Fibroblast of lung (primary cell): ENCODE measurements around the gene C7orf33. TPM values are rescaled to one million over a fixed set of nuclear protein-coding genes. Genes with fewer than 3 reads are reported as not detected.

ENCODE experiments used
- DNase-seq, 2 donors: peaks; one replicate each; pipeline versions ENCODE4 v3.0.0 to v3.0.0-alpha.2; 2010; ENCODE audit warnings: low read depth in 2 of 2
- H2AFZ ChIP-seq: 2 replicates; pipeline ENCODE4 v1.5.1; 2012; ENCODE audit warnings: low read length, control low read depth, inconsistent platforms
- H3K27ac ChIP-seq: 2 replicates; pipeline ENCODE4 v1.5.1; 2011; ENCODE audit warnings: low read length, control low read depth; ENCODE audit not compliant: insufficient read depth
- H3K27me3 ChIP-seq: 2 replicates; pipeline ENCODE4 v1.5.1; 2011; ENCODE audit warnings: mild to moderate bottlenecking, low read length; ENCODE audit not compliant: control insufficient read depth, insufficient read depth
- H3K36me3 ChIP-seq: 2 replicates; pipeline ENCODE4 v1.5.1; 2011; ENCODE audit warnings: low read length; ENCODE audit not compliant: control insufficient read depth, insufficient read depth
- H3K4me1 ChIP-seq: 2 replicates; pipeline ENCODE4 v1.5.1; 2011; ENCODE audit warnings: low read length; ENCODE audit not compliant: control insufficient read depth, insufficient read depth; ENCODE audit errors: extremely low read depth
- H3K4me2 ChIP-seq: 2 replicates; pipeline ENCODE4 v1.5.1; 2011; ENCODE audit warnings: low read length, control low read depth; ENCODE audit not compliant: insufficient read depth; ENCODE audit errors: extremely low read depth
- H3K4me3 ChIP-seq, 4 experiments: fragments of 200-600 bp in 1 of 4; sonication (generic) in 1 of 4; replicated peaks in 1 of 4; 2 replicates each; pipeline ENCODE4 v1.5.1; 2011 to 2016; ENCODE audit warnings: low read length in 4 of 4, low read depth in 3 of 4, mild to moderate bottlenecking in 3 of 4, control low read depth in 2 of 4, inconsistent platforms in 1 of 4, mixed read lengths in 1 of 4; ENCODE audit not compliant: insufficient read depth in 1 of 4; ENCODE audit errors: control extremely low read depth in 1 of 4
- H3K79me2 ChIP-seq: 2 replicates; pipeline ENCODE4 v1.5.1; 2012; ENCODE audit warnings: mild to moderate bottlenecking, low read length, inconsistent platforms; ENCODE audit not compliant: control insufficient read depth, insufficient read depth
- H3K9ac ChIP-seq: 2 replicates; pipeline ENCODE4 v1.5.1; 2011; ENCODE audit warnings: mild to moderate bottlenecking, low read length, control low read depth; ENCODE audit not compliant: insufficient read depth
- H3K9me3 ChIP-seq: 2 replicates; pipeline ENCODE4 v1.5.1; 2012; ENCODE audit warnings: low read depth, low read length; ENCODE audit not compliant: control insufficient read depth, insufficient read depth
- H4K20me1 ChIP-seq: 2 replicates; pipeline ENCODE4 v1.5.1; 2011; ENCODE audit warnings: low read length; ENCODE audit not compliant: control insufficient read depth, insufficient read depth; ENCODE audit errors: extremely low read depth
- EZH2 ChIP-seq: IDR thresholded peaks from 2 replicates; pipeline ENCODE4 v1.5.1; 2012; ENCODE audit warnings: low read length, control low read depth, mild to moderate bottlenecking; ENCODE audit errors: missing control alignments
- polyA plus RNA-seq, 2 donors: library from polyadenylated mRNA; depleted of rRNA in 1 of 2; stranded (reverse) in 1 of 2; unstranded in 1 of 2; fragments of >200 nt; gene quantifications; 2 replicates each; pipeline ENCODE4 v1.2.1, GENCODE V29; 2011 to 2012; ENCODE audit warnings: missing spikeins in 1 of 2
- total RNA-seq: library from RNA; depleted of rRNA; stranded (reverse); fragments of >200 nt; gene quantifications from 2 replicates; pipeline ENCODE4 v1.2.1, GENCODE V29; 2014
- TF ChIP-seq, protein P1 (sequence below), 2 donors: IDR thresholded peaks in 1 of 2; conservative IDR thresholded peaks in 1 of 2; 1 replicate in 1 of 2; 2 replicates in 1 of 2; pipeline ENCODE4 v1.5.1; 2011 to 2012; ENCODE audit warnings: low read length in 2 of 2, control low read depth in 1 of 2, inconsistent platforms in 1 of 2, low read depth in 1 of 2, mild to moderate bottlenecking in 1 of 2

Gene C7orf33
- total and polyA plus RNA-seq, 2 donors (not counting 1 experiment from before 2014, with no cell fraction given) = not detected

DNA sequence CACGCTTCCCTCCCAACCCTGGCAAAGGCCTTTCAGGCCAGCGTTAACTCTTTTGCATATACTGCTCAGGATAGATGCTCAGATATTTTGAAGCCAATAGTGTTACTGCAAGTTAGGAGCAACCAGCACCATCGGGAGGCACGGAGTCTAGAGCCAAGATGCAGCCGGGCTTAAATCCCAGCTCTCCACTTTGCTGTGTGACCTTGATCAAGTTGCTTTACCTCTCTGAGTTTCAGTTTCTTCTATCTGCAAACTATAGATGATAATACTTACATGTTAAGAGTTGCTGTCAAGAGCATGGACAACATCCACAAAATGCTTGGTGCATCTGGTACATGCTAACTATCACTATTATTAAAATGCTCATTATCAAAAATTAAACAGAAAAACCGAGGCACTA lies 45.4 kb upstream of the C7orf33 start:
- DNase-seq = no peak
- H3K9ac ChIP-seq = no peak overlapping the region
- H4K20me1 ChIP-seq = no peaks in the 10 kb centered on the region
- no peak overlapping the region for H3K4me2 ChIP-seq
- H3K79me2 ChIP-seq = no peaks in the 10 kb centered on the region
- H3K9me3 ChIP-seq = no peaks in the 10 kb centered on the region
- H2AFZ ChIP-seq = no peak overlapping the region
- peaks cover 4% of the 10 kb centered on the region for H3K4me1 ChIP-seq
- H3K27me3 ChIP-seq = no peaks in the 10 kb centered on the region
- H3K27ac ChIP-seq = no peak overlapping the region
- H3K36me3 ChIP-seq = no peaks in the 10 kb centered on the region
- H3K4me3 ChIP-seq = no peak overlapping the region
- TF ChIP-seq, protein P1, sequence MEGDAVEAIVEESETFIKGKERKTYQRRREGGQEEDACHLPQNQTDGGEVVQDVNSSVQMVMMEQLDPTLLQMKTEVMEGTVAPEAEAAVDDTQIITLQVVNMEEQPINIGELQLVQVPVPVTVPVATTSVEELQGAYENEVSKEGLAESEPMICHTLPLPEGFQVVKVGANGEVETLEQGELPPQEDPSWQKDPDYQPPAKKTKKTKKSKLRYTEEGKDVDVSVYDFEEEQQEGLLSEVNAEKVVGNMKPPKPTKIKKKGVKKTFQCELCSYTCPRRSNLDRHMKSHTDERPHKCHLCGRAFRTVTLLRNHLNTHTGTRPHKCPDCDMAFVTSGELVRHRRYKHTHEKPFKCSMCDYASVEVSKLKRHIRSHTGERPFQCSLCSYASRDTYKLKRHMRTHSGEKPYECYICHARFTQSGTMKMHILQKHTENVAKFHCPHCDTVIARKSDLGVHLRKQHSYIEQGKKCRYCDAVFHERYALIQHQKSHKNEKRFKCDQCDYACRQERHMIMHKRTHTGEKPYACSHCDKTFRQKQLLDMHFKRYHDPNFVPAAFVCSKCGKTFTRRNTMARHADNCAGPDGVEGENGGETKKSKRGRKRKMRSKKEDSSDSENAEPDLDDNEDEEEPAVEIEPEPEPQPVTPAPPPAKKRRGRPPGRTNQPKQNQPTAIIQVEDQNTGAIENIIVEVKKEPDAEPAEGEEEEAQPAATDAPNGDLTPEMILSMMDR (conservative IDR thresholded peaks at IDR 0.05 in 1 of 2, IDR thresholded peaks at IDR 0.05 in 1 of 2; ENCODE audit: low read depth in 1 of 2, low read length in 2 of 2) = no peak
- TF ChIP-seq EZH2 = no peak

DNA sequence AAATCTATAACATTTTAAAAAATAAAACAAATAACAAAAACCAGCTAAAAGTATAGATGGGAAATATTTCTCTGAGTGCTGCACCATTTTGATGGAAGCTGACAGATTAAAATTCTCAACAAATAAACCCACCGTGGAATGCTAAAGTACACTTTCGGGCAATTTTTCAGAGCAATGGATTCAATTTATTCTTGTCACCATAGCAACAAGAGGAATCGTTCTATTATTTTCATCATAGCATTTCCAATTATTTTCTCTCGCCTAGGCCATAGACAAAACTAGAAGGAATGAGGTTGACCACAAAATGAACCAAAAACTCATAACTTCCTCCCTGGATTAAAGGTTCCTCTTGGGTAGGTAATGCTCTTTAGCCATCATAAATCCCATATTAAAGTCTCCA lies 44.6 kb upstream of the C7orf33 start:
- Histone ChIP-seq H3K36me3 (no peaks in the 10 kb centered on the region), H3K9ac (no peak overlapping the region), H3K4me3 (no peak overlapping the region), H3K4me2 (no peak overlapping the region), H3K27me3 (no peaks in the 10 kb centered on the region), H3K79me2 (no peaks in the 10 kb centered on the region), H3K4me1 (no peaks in the 10 kb centered on the region), H3K9me3 (no peaks in the 10 kb centered on the region), H4K20me1 (no peaks in the 10 kb centered on the region), H2AFZ (no peak overlapping the region), H3K27ac (no peak overlapping the region)
- TF ChIP-seq EZH2 = no peak
- TF ChIP-seq, protein P1 (conservative IDR thresholded peaks at IDR 0.05 in 1 of 2, IDR thresholded peaks at IDR 0.05 in 1 of 2; ENCODE audit: low read depth in 1 of 2, low read length in 2 of 2) = no peak
- no peak for DNase-seq

- Histone ChIP-seq H3K4me2 (no peak overlapping the region), H2AFZ (no peak overlapping the region), H3K4me1 (no peaks in the 10 kb centered on the region), H3K27ac (no peak overlapping the region), H3K9me3 (no peaks in the 10 kb centered on the region), H3K4me3 (no peak overlapping the region), H3K79me2 (no peaks in the 10 kb centered on the region), H3K36me3 (no peaks in the 10 kb centered on the region), H3K27me3 (no peaks in the 10 kb centered on the region), H4K20me1 (no peaks in the 10 kb centered on the region), H3K9ac (no peak overlapping the region)
- TF ChIP-seq, protein P1 (conservative IDR thresholded peaks at IDR 0.05 in 1 of 2, IDR thresholded peaks at IDR 0.05 in 1 of 2; ENCODE audit: low read depth in 1 of 2, low read length in 2 of 2) = no peak
- TF ChIP-seq EZH2 = no peak
- DNase-seq = no peak
These were observed 43.7 kb upstream of the C7orf33 start for GRCh38 chr7:148546857-148547256.
